Endothelial cell of hepatic sinusoid (primary cell): Measurements from ENCODE around the gene KDM8.

ENCODE experiments used
- in situ Hi-C: cut with HindIII; loops from 2 replicates; pipeline ENCODE4 v1.10.0; 2017; ENCODE audit warnings: low sequenced_read_pairs

KDM8 gene

DNA sequence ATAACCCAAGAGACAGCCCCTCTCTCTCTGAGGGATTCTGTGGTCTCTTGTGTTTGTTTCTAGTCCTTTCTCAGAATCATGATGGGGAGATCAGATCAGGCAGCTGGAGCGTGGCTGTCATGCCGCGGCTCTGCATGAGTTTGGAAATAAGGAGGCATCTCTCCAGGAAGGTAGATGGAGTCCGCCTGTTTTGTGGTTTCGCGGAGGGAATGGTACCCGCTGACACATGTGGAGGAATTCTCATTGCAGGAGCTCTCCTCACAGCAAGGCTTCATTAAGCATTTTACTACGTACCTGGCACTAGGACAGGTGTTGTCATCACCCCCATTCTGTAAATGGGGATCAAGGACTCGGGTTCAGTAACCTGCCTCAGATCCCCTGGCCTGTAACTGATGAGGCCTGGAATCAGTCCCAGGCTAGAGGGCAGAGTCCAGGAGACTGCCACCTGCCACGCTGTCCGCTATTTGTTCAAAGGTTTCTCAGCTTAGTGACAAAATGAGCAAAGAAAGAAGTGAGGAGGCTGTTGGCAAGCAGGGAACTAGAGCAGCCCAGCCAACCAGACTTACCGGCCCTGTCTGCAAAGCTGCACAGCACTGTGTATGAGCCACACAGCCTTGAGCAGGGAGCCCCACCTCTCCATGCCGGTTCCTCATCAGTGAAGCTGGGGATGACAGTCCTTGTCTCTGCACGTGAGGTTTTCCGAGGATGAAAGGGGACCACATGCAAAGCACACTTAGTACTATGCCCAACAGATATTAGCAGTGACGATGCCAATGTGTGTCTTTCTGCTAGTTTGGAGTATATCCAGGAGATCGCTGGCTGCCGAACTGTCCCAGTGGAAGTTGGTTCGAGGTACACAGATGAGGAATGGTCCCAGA lies 11.0 kb downstream of the KDM8 start:
- in situ Hi-C loops, result no loop called here

DNA sequence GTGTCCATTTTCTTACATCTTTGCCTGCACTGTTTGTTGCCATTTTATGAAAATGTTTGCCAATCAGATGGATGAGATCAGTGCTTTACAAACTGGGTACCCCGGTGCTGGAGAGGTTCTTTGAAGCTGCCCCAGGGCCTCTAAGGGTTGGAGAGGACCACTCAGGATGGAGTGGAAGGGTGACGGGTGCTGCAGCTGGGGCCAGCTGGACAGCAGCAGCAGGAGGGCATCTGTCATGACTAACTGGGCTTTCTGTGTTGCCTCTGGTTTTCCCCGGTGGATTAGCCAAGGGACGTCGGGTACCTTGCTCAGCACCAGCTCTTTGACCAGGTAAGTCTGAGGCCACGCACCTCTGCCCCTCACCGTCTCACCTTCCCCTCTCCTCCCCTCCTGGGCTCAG lies 12.3 kb downstream of the KDM8 start:
- in situ Hi-C loops, result no loop called here

- in situ Hi-C loops, result no loop called here
These were observed 13.1 kb downstream of the KDM8 start for GRCh38 chr16:27216297-27216885.

GRCh38 chr16:27217256-27217655 lies 13.9 kb downstream of the KDM8 start:
- in situ Hi-C loops, result no loop called here

DNA sequence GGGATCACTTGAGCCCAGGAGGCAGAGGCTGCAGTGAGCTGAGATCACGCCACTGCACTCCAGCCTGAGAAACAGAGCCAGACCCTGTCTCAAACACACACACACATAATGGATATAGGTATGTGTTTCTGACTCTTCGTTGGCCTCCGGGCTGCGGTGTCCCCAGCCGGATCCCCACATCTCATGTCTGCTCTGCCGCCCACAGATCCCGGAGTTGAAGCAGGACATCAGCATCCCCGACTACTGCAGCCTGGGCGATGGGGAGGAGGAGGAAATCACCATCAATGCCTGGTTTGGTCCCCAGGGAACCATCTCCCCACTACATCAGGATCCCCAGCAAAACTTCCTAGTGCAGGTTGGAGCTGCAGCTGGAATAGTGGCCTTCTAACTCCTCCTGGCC lies 15.4 kb downstream of the KDM8 start:
- in situ Hi-C loops, result no loop called here

DNA sequence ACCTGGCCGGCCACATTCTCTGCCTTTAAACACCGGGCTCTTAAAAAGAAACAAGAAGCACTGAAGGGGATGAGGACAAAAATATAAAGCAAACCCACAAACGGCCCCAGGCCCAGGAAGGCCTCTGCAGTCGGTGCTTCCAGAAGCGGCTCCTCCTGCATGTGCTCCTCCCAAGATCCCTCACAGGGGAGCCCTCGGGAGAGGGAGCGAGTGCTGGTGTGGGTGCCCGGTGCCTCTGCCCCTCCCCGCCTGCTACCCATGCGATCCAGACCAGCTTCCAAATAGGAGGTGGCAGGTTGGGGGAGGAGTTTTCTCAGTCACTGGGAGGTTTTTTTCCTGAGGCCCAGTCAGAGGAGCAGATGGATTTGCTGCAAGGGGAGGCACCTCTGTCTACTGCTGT lies 15.8 kb downstream of the KDM8 start:
- in situ Hi-C loops, result no loop called here

DNA sequence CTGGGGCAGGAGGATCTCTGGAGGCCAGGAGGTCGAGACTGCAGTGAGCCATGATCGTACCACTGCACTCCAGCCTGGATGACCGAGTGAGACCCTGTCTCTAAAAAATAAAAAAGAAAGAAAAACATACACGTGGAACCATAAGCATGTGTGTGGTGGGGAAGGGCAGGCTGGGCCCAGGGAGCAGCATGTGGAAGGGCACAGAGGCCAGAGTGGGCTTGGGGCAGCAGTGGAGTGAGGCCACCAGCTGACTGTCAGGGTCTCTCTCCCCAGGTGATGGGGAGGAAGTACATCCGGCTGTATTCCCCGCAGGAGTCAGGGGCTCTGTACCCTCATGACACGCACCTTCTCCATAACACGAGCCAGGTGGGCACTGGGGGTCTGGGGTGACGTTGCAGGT lies 16.8 kb downstream of the KDM8 start:
- in situ Hi-C loops, result no loop called here

GRCh38 chr16:27220527-27220926 lies 17.2 kb downstream of the KDM8 start:
- in situ Hi-C loops, result no loop called here

DNA sequence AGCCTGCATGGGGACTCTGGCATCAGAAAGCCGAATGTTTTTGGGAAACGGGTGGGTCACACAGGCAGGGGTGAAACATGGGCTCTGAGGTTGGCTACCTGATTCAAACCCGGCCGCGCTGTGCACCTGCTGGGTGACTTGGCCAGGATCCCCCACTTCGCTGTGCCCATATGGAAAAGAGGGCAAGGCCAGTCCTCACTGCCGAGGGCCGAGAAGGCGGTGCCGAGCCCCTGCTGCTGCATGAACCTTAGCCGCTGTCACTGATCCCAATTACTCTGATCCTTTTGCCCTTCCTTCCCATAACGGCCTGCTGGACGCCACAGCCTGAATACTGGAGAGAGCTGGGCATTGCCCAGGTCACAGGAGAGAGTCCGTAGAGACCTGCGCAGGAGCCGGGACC lies 17.7 kb downstream of the KDM8 start:
- in situ Hi-C loops, result no loop called here

DNA sequence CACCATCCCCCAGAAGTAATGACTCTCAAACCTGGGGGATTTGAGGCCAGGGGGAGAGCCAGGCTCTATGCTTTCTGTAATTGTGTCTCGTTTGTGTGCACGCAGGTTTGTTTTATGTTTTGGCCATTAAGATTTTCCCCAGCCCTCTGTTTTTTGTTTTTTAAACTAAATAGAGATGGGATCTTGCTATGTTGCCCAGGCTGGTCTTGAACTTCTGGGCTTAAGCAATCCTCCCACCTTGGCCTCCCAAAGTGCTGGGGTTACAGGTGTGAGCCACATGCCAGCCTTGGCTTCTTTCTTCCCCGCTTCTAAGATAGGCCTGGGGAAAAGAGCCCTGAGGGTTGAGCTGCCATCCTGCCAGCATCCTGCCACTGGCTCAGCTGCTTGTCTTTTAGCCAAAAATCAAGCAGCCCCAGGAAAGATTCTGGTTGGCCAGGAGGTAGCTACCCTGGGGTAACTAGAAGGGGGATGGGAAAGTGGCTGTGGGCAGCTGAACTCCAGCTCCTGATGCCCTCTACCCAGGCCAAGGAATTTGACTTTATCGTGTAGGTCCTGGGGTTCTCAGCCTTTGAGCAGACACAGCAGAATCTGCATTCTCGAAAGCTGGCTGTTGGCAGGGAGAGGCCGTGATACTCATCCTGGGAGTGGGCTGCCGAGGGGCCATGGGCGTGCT lies 18.4 kb downstream of the KDM8 start:
- in situ Hi-C loops, result no loop called here

DNA sequence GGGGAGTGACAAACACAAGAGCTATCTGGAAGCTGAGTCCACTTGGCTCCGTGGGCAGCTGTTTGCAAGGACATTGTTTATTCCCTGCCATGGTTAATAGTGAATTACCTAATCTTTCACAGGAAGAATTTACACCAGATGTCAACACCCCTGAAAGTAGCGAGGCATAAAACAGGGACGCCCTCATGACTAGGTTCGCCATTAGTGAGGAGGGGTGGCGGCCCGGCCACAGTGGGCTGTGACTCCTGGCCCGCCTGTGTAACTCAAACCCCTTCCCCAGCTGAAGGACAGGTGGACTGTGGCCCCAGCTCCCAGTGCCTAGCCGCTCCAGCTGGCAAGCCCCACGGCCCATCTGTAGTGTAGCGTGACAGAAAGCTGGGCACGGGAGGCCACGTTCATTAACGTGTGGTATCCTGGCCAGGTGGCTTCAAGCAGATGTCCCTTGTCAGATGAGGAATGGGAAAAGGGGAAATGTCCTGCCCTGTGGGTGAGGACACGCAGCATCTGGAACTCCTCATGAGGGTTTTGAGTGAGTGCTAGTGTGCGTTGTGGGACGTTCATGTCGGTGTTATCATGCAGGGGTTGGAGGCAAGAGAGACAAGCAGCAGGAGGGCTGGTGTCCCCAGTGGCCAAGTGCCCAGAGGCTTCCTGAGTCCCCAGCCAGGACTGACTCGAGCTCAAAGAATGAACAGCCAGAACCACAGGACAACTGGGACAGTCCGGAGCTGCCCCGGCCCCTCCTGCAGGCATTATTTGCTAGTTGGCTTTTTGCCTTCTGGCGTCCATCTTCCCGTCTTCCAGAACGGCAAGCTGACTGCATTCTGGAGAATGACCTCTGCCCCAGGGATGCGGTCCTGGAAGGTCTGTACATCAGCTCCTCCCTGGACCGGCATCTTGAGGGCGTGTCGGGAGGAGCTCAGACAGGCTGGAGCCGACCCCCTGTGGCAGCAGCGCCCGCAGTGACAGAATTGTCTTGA lies 19.2 kb downstream of the KDM8 start:
- in situ Hi-C loops, result no loop called here

DNA sequence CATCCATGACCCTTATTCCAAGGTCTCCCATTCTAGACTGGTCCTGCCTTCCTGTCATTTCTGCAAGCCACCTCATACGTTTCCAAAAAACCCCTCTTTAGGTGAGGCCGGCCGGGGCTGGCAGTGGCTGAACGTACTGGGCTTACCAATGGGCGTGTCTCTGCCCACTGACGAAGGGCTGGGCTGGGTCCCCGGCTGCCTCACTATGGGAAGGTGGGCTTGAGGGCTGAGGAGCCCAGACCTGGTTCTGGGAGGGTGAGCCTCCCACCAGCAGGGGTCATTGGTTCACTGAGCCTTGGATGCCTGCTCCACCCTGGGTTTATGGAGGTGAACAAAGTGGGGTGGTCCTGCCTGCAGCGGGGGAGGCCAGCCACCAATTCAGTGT lies 19.9 kb downstream of the KDM8 start:
- in situ Hi-C loops, result no loop called here

DNA sequence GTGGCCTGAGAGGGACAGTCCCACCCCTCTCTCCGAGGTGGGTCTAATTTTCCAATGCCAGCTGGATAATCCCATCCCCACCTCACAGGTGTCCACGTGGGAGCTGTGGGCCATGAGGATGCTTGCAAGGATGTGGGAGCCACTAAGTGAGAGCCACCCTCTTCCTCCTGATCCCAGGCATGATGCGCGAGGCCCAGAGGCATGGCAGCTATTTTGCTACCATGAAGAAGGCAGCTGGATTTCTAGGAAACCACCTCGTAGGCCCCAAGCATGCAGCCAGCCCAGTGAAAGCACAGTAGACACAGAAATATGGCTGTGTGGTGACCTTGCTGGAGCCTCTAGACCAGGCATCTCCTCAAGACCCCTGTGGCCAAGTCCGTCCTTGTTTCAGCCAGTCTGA lies 20.4 kb downstream of the KDM8 start:
- in situ Hi-C loops, result no loop called here

DNA sequence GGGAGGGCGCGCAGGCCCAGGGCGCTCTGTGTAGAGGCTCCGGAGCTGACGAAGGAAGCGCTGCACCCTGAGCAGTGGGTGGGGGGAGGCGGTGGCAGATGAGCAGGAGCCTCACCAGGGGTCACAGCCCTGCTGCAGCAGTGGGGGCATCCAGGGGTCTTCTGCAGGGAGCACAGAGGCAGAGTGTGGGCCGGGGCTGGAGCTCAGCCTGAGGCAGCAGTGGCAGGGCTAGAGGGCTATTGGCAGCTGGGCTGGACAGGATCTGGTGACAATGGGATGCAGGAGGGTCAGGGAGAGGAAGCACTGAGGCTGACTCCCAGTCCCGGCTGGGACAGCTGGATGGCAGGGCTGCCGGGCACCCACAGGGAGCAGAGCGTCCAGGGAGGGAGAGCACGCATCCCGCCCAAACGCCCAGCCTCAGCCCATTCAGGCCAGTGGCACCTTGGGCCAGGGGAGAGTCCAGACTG lies 21.0 kb downstream of the KDM8 start:
- in situ Hi-C loops, result no loop called here

DNA sequence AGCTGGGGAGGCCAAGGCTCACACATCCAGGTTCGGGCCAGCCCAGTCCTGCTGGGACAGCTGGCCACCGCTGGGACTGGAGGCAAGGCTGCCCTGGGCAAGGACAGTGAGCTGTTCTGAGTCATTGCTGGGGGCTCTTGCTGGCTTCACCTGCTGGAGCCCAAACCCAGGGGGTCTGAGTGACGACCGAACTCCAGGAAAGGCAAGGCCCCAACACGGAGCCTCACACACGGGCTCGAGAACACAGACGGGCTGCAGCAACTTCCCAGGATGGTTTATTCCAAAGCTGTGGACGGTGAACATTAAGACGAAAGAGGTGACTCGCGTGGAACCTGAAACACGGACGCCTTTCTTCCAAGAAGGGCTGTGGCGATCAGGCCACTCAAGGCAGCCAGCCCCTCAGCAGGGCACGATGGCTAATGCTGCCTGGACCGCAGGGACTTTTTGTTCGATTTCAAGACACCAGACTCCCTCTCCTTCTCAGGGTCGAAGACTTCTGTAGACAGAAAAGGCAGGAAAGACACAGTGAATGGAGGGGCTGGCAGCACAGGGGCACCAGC lies 21.5 kb downstream of the KDM8 start:
- in situ Hi-C loops, result no loop called here

- in situ Hi-C loops, result no loop called here
These were observed 22.4 kb downstream of the KDM8 start for GRCh38 chr16:27225536-27226360.

GRCh38 chr16:27226476-27226875 lies 23.1 kb downstream of the KDM8 start:
- in situ Hi-C loops, result no loop called here

DNA sequence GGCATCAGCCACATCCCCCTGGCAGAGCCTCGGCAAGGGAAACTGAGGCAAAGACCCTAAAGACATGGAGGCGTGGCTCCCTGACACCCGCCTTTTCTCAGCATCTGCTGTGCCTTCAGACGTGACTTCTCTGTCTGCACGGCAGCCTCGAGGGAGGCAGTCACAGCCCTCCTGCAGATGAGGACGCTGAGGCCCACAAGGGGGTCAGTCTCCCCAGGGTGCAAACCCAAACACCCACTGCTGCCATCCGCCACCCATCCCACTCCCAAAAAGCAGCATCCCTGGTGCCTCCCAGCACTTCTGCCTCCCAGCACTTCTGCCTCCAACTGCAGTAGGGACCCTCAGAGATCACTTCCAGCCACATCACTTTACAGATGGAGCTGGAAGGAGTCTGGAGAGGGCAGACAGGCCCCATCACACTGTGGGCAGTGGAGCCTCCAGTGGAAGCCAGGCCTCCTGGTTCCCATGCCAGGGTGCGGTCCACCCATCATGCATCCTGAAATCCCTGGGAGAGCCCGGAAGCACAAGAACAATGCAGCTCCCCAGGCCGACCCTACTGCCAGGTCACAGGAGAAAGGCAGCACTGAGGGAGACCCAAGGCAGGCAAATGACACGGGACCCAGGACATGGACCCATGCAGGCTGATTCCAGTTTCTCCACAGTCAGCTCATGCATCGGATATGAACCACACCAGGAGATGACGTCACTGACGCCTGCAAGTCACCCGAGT lies 23.8 kb downstream of the KDM8 start:
- in situ Hi-C loops, result no loop called here

DNA sequence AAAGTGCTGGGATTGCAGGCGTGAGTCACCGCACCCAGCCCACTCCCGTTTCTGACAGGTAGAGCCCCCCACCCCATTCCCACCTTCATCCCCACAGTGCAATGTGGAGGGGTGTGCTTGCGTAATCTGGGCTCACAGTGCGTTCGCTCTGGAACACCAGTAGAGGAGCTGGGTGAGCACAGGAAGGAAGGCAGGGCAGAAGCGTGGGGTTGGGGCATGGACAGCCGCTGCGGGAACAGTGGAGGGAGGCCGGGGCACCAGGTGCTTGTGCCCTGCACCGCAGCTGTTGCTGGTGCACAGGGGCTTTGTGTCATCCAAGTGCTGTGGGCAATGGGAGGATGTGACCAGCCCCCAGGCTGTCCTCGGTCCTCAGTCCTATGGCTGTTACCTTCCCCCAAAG lies 24.7 kb downstream of the KDM8 start:
- in situ Hi-C loops, result no loop called here
